K562 (cell line): ENCODE measurements around the gene KCTD17. TPM values are rescaled to one million over a fixed set of nuclear protein-coding genes. Genes with fewer than 3 reads are reported as not detected.

Experiments used
- ATAC-seq: fragments of 200-7000 bp; cut with Tn5 transposase; 3 replicates; pipeline ENCODE4 v1.9.1; 2020; ENCODE audit warnings: moderate library complexity
- BruUV-seq: library from RNA; stranded (reverse); fragments of 400-500 nt; replicated peaks from 2 replicates; lab custom pipeline; 2021; lab: Mats Ljungman, UMichigan
- CTCF ChIA-PET: fragments of 300-600 bp; formaldehyde crosslinking; extraction: SDS; loops from one replicate; lab custom pipeline; 2021; ENCODE audit warnings: low intra/inter-chr PET ratio; lab: Yijun Ruan, JAX
- POLR2A ChIA-PET: fragments of 300-600, 350-650 bp; sonication (Branson Sonifier 250); formaldehyde crosslinking; extraction: SDS; loops from one replicate; lab custom pipeline; 2021; ENCODE audit warnings: antibody characterized with exemption, inconsistent platforms; lab: Yijun Ruan, JAX
- DNase-seq, 4 experiments: peaks; one replicate each; pipeline versions ENCODE4 v3.0.0 to v3.0.0-alpha.2; 2011 to 2018; ENCODE audit warnings: low spot score in 3 of 4, mixed read lengths in 3 of 4; ENCODE audit errors: extremely low read depth in 1 of 4
- FAIRE-seq: peaks from 2 replicates; lab custom pipeline; 2011; peaks lifted over from hg19 to GRCh38; lab: Jason Lieb, UNC
- H2AFZ ChIP-seq: 2 replicates; pipeline ENCODE4 v1.6.0; 2011; ENCODE audit warnings: low read depth, low read length, control low read depth, inconsistent platforms
- H3K27ac ChIP-seq: fragments of 200-600 bp; 3 replicates; pipeline ENCODE4 v1.8.0; 2011; ENCODE audit warnings: low read depth, mild to moderate bottlenecking, control low read depth, inconsistent platforms, low read length, moderate library complexity, mixed read lengths; ENCODE audit errors: extremely low read depth
- H3K27me3 ChIP-seq, 2 experiments: fragments of 300-600 bp in 1 of 2; 2 replicates in 1 of 2; 3 replicates in 1 of 2; pipeline versions ENCODE4 v1.6.0 to v1.8.0; 2011; ENCODE audit warnings: inconsistent platforms in 2 of 2, low read length in 2 of 2, mild to moderate bottlenecking in 1 of 2, mixed read lengths in 1 of 2, moderate library complexity in 1 of 2; ENCODE audit not compliant: control insufficient read depth in 2 of 2, insufficient read depth in 2 of 2
- H3K36me3 ChIP-seq: fragments of 300-600 bp; 3 replicates; pipeline ENCODE4 v1.8.0; 2011; ENCODE audit warnings: mild to moderate bottlenecking, low read length, inconsistent platforms; ENCODE audit not compliant: control insufficient read depth, insufficient read depth
- H3K4me1 ChIP-seq, 2 experiments: fragments of 200-600 bp in 1 of 2; replicated peaks in 1 of 2; 2 replicates in 1 of 2; 3 replicates in 1 of 2; pipeline versions ENCODE4 v1.5.1 to v1.8.0; 2011; ENCODE audit warnings: inconsistent platforms in 2 of 2, low read length in 2 of 2, mild to moderate bottlenecking in 1 of 2, mixed read lengths in 1 of 2, moderate library complexity in 1 of 2; ENCODE audit not compliant: control insufficient read depth in 2 of 2, insufficient read depth in 2 of 2
- H3K4me2 ChIP-seq: 2 replicates; pipeline ENCODE4 v1.6.1; 2011; ENCODE audit warnings: low read length, control low read depth, inconsistent platforms, mixed read lengths; ENCODE audit not compliant: insufficient read depth
- H3K4me3 ChIP-seq: fragments of 200-600 bp; sonication (generic), shearing (Covaris generic); 2 replicates; pipeline ENCODE4 v1.5.1; 2016; ENCODE audit warnings: control low read depth, inconsistent platforms
- H3K79me2 ChIP-seq: fragments of 200-600 bp; 3 replicates; pipeline ENCODE4 v1.8.0; 2011; ENCODE audit warnings: low read length, inconsistent platforms; ENCODE audit not compliant: control insufficient read depth, insufficient read depth
- H3K9ac ChIP-seq, 2 experiments: 2 replicates each; pipeline versions ENCODE4 v1.6.0 to v1.6.1; 2011; ENCODE audit warnings: low read depth in 2 of 2, low read length in 2 of 2, control low read depth in 1 of 2, inconsistent platforms in 1 of 2, mild to moderate bottlenecking in 1 of 2, mixed read lengths in 1 of 2; ENCODE audit not compliant: insufficient read depth in 1 of 2
- H3K9me1 ChIP-seq: one replicate; pipeline ENCODE4 v1.6.0; 2011; ENCODE audit warnings: inconsistent platforms, mild to moderate bottlenecking, low read length, moderate library complexity; ENCODE audit not compliant: control insufficient read depth, insufficient read depth
- H3K9me3 ChIP-seq: replicated peaks from 2 replicates; pipeline ENCODE4 v1.5.1; 2011; ENCODE audit warnings: low read depth, low read length, inconsistent platforms; ENCODE audit not compliant: control insufficient read depth, insufficient read depth
- H4K20me1 ChIP-seq: replicated peaks from 2 replicates; pipeline ENCODE4 v1.6.1; 2011; ENCODE audit warnings: low read length, inconsistent platforms, mixed read lengths; ENCODE audit not compliant: control insufficient read depth, insufficient read depth
- ATF3 ChIP-seq, 2 experiments: fragments of 450-650 bp in 1 of 2; sonication (generic) in 1 of 2; formaldehyde crosslinking in 1 of 2; IDR thresholded peaks in 1 of 2; conservative IDR thresholded peaks in 1 of 2; 2 replicates each; pipeline versions ENCODE4 v1.6.1 to v1.8.1; 2016 to 2023; ENCODE audit warnings: mild to moderate bottlenecking in 2 of 2, moderate library complexity in 2 of 2, inconsistent platforms in 1 of 2, missing genetic modification reagents in 1 of 2
- BCOR ChIP-seq: fragments of 450-650 bp; IDR thresholded peaks from 2 replicates; pipeline ENCODE4 v1.6.1; 2016
- BRCA1 ChIP-seq, 2 experiments: fragments of 450-650 bp in 1 of 2; sonication (generic) in 1 of 2; formaldehyde crosslinking in 1 of 2; IDR thresholded peaks; 2 replicates each; pipeline versions ENCODE4 v1.5.0 to v1.6.1; 2017 to 2020; ENCODE audit warnings: mild to moderate bottlenecking in 1 of 2, missing genetic modification reagents in 1 of 2
- BRF2 ChIP-seq: IDR thresholded peaks from 3 replicates; pipeline ENCODE4 v1.6.1; 2011; ENCODE audit warnings: borderline replicate concordance, mild to moderate bottlenecking; ENCODE audit not compliant: insufficient read length, insufficient read depth
- CBX1 ChIP-seq: sonication (generic); IDR thresholded peaks from 2 replicates; pipeline ENCODE4 v1.6.1; 2016; ENCODE audit warnings: antibody characterized with exemption, low read depth, mild to moderate bottlenecking
- CCAR2 ChIP-seq: fragments of 200-400 bp; formaldehyde crosslinking; IDR thresholded peaks from 2 replicates; pipeline ENCODE4 v1.6.1; 2017; ENCODE audit warnings: mild to moderate bottlenecking, low read depth, low read length
- CGGBP1 ChIP-seq: fragments of 250-450 bp; sonication (Bioruptor Pico); IDR thresholded peaks from 2 replicates; pipeline ENCODE4 v1.9.0; 2021; ENCODE audit warnings: mild to moderate bottlenecking
- DDX20 ChIP-seq: fragments of 450-650 bp; IDR thresholded peaks from 2 replicates; pipeline ENCODE4 v1.6.1; 2016; ENCODE audit warnings: missing genetic modification characterization, low read depth, mild to moderate bottlenecking, missing compliant biosample characterization, moderate library complexity
- DPF2 ChIP-seq: fragments of 450-650 bp; IDR thresholded peaks from 2 replicates; pipeline ENCODE4 v1.6.1; 2016
- EHMT2 ChIP-seq: fragments of 450-650 bp; IDR thresholded peaks from 2 replicates; pipeline ENCODE4 v1.6.1; 2018; ENCODE audit warnings: antibody characterized with exemption
- HDAC2 ChIP-seq: fragments of 450-650 bp; IDR thresholded peaks from 2 replicates; pipeline ENCODE4 v1.6.1; 2016; ENCODE audit warnings: mild to moderate bottlenecking
- KDM1A ChIP-seq, 2 experiments: fragments of 450-650 bp; IDR thresholded peaks; 2 replicates each; pipeline ENCODE4 v1.6.1; 2016; ENCODE audit warnings: mild to moderate bottlenecking in 2 of 2
- POLR2G ChIP-seq: fragments of 200-400 bp; formaldehyde crosslinking; IDR thresholded peaks from 2 replicates; pipeline ENCODE4 v1.6.1; 2017; ENCODE audit warnings: low read depth, mild to moderate bottlenecking, antibody characterized with exemption, low read length, moderate library complexity
- RBM25 ChIP-seq: fragments of 200-400 bp; formaldehyde crosslinking; IDR thresholded peaks from 2 replicates; pipeline ENCODE4 v1.6.1; 2018; ENCODE audit warnings: low read length, low read depth, moderate library complexity; ENCODE audit not compliant: severe bottlenecking
- RCOR1 ChIP-seq, 2 experiments: IDR thresholded peaks; 2 replicates each; pipeline ENCODE4 v1.6.1; 2012; ENCODE audit warnings: low read depth in 2 of 2, low read length in 2 of 2, borderline replicate concordance in 1 of 2, improper control_type of control experiment in 1 of 2
- TAF1 ChIP-seq: IDR thresholded peaks from 2 replicates; pipeline ENCODE4 v1.6.1; 2011; ENCODE audit warnings: mild to moderate bottlenecking, low read length, moderate library complexity; ENCODE audit not compliant: insufficient read depth, control insufficient read depth, severe bottlenecking; ENCODE audit errors: extremely low read depth
- TCFL5 ChIP-seq: fragments of 250-450 bp; sonication (Bioruptor Pico); conservative IDR thresholded peaks from 2 replicates; pipeline ENCODE4 v1.6.1; 2021; ENCODE audit warnings: mild to moderate bottlenecking, moderate library complexity, matching md5 sums
- TSC22D4 ChIP-seq: fragments of 450-650 bp; IDR thresholded peaks from 2 replicates; pipeline ENCODE4 v1.6.1; 2016; ENCODE audit warnings: missing genetic modification characterization, missing biosample characterization, control low read depth
- ZNF644 ChIP-seq: fragments of 200-800 bp; sonication (Bioruptor generic); IDR thresholded peaks from 2 replicates; pipeline ENCODE4 v1.6.1; 2016; ENCODE audit warnings: low read depth, missing genetic modification characterization, missing compliant biosample characterization
- WGBS: fragments of 100-300 bp; shearing (Covaris generic); methylation state at CpG from one replicate; pipeline ENCODE4 v1.1.6; 2016; ENCODE audit warnings: low coverage, mixed read lengths; ENCODE audit not compliant: insufficient coverage; ENCODE audit errors: missing lambda C conversion rate; 5-methylcytosine and 5-hydroxymethylcytosine counted together
- in situ Hi-C: fragments of 300-500 bp; cut with MboI; formaldehyde crosslinking; loops from 4 replicates; pipeline ENCODE4 v1.15.0; 2018; ENCODE audit warnings: inconsistent platforms, mixed read lengths
- intact Hi-C: fragments of 100-400 bp; cut with micrococcal nuclease; formaldehyde crosslinking; loops from 2 replicates; pipeline ENCODE4 v1.14.2; 2022
- polyA plus RNA-seq, 8 experiments: library from polyadenylated mRNA; depleted of rRNA in 4 of 8; stranded (reverse) in 5 of 8; unstranded in 3 of 8; fragments of >200 nt; fragmentation: Nextera tagmentation in 2 of 8; fragmentation: Illumina TruSeq in 1 of 8; extraction: Ambion mirVana in 2 of 8; extraction: Trizol in 1 of 8; gene quantifications; 2 replicates each; pipeline versions ENCODE4 v1.2.1 to v1.2.3, GENCODE V29; 2011 to 2014; ENCODE audit warnings: inconsistent platforms in 1 of 8, missing spikeins in 1 of 8
- total RNA-seq, 7 experiments: library from RNA; depleted of rRNA in 6 of 7; stranded (reverse); fragments of >200 nt in 6 of 7; fragmentation: Illumina TruSeq in 2 of 7; extraction: Trizol in 2 of 7; gene quantifications; 2 replicates each; pipeline versions ENCODE4 v1.2.1 to v1.2.3, GENCODE V29; 2011 to 2021; ENCODE audit warnings: low replicate concordance in 1 of 7

Gene KCTD17
- total and polyA plus RNA-seq, 9 of the 15 experiments (the other 6 are each of a cell fraction or from before 2014, with no cell fraction given) = 0.22 to 0.90 (median 0.49) TPM; not detected in 2

- Histone ChIP-seq H3K36me3 (0 out of 3 replicates have a peak, but pooled peaks cover 5% of the 10 kb centered on the region), H3K9ac (no peak overlapping the region), H3K79me2 (no peaks in the 10 kb centered on the region; the same call in 1 of the 3 replicates), H3K27ac (no peak overlapping the region), H3K4me2 (no peak overlapping the region), H4K20me1 (peaks cover 6% of the 10 kb centered on the region), H2AFZ (no peak overlapping the region), H3K4me3 (no peak overlapping the region), H3K27me3 (peaks cover 2 to 10% of the 10 kb centered on the region in 2 experiments; a peak in 1 of 5 replicates), H3K9me1 (peaks cover 2% of the 10 kb centered on the region), H3K4me1 (peaks cover 21 to 23% of the 10 kb centered on the region in 2 experiments; a peak in 4 of 5 replicates), H3K9me3 (no peaks in the 10 kb centered on the region)
- 53% methylated on average over 3 of the region's 3 CpGs for WGBS
- no peak for ATAC-seq
- in situ Hi-C loops (no loop called here), intact Hi-C loops (no loop called here)
- no peak for FAIRE-seq
- ChIA-PET POLR2A (interaction anchor here (0.7 to 1.2 kb wide), 2 partner anchors 11 to 14 kb away, joined by 3 to 4 read pairs; no protein-coding TSS in a partner anchor), CTCF (no interaction called here)
- no peak for DNase-seq
- BruUV-seq = no TSS peak
- no peak for TF ChIP-seq DDX20 (tag)
- TF ChIP-seq HDAC2 = peak; percentile 69; the same call in 1 of the 2 replicates
- TF ChIP-seq TAF1 = no peak
- peak; percentile 96 for TF ChIP-seq BCOR
- no peak for TF ChIP-seq BRCA1 (IDR thresholded peaks at IDR 0.05)
- no peak for TF ChIP-seq BRCA1 (CRISPR knock-in tag; IDR thresholded peaks at IDR 0.05)
- no peak for TF ChIP-seq TCFL5
- no peak for TF ChIP-seq DPF2
- no peak for TF ChIP-seq CGGBP1 (CRISPR knock-in tag)
- peak; percentile 67 to 84 for TF ChIP-seq KDM1A (IDR thresholded peaks at IDR 0.05)
- no peak for TF ChIP-seq POLR2G
- no peak for TF ChIP-seq ZNF644
- no peak for TF ChIP-seq BRF2
- no peak for TF ChIP-seq EHMT2
- TF ChIP-seq CCAR2 = no peak
- no peak for TF ChIP-seq ATF3 (IDR thresholded peaks at IDR 0.05)
- no peak for TF ChIP-seq ATF3 (CRISPR knock-in tag; conservative IDR thresholded peaks at IDR 0.05)
- TF ChIP-seq CBX1 = 0 out of 2 replicates have a peak, but pooled peaks have one; percentile 40
- peak; percentile 96 for TF ChIP-seq RBM25
- TF ChIP-seq RCOR1 (IDR thresholded peaks at IDR 0.05; ENCODE audit: borderline replicate concordance in 1 of 2, low read depth in 2 of 2, low read length in 2 of 2) = peak in 1 of 2 experiments; percentile 58; a peak in 1 of 4 replicates
- no peak for TF ChIP-seq TSC22D4
These were observed 40.1 kb upstream of the KCTD17 start for GRCh38 chr22:37011472-37011871.
